NCI-H146 treated with DMSO at 0.1 percent for 48 hours (cell line): Measurements from ENCODE around the gene ARHGAP15.

Experiments used
- DNase-seq: peaks from one replicate; lab custom pipeline; 2025; ENCODE audit not compliant: unreplicated experiment; lab: John Stamatoyannopoulos, UW

Gene ARHGAP15

DNA sequence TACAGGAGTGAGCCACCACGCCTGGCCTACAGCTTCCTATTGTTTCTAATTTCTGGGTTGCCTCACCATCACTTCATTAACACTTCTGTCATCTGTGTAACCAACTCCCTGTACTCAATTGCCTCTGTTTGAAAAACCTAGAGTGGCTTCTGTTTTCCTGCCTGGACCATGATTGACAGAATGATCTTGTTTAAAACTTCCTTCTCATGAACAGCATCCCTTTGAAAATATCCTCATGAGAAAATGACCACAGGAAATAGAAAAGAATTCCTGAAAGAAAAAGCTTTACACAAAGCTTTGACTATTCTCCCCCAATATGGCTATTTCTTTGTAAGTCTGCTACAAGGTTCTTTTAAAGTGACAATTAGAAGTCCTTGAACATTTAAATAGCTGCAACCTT, 672.3 kb downstream of the ARHGAP15 start:
- DNase-seq = no peak

DNA sequence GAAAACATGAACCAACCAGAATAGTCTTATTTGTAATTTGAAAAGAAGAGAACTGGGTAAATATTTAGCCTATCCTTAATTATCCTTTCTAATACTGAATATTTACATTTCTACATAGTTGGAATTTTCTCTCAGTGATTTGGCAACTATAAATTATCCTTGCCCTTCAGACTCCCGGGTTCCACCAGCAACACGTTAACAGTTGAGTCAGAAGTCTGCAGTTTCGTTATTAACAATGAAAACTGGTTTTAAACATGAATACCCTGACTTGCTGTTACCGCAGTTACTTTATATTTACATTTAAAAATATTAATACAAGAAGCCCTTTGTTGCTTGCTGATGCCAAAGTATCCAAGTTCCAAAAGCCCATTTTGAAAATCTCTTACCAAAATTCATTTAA, 673.0 kb downstream of the ARHGAP15 start:
- DNase-seq = no peak

DNA sequence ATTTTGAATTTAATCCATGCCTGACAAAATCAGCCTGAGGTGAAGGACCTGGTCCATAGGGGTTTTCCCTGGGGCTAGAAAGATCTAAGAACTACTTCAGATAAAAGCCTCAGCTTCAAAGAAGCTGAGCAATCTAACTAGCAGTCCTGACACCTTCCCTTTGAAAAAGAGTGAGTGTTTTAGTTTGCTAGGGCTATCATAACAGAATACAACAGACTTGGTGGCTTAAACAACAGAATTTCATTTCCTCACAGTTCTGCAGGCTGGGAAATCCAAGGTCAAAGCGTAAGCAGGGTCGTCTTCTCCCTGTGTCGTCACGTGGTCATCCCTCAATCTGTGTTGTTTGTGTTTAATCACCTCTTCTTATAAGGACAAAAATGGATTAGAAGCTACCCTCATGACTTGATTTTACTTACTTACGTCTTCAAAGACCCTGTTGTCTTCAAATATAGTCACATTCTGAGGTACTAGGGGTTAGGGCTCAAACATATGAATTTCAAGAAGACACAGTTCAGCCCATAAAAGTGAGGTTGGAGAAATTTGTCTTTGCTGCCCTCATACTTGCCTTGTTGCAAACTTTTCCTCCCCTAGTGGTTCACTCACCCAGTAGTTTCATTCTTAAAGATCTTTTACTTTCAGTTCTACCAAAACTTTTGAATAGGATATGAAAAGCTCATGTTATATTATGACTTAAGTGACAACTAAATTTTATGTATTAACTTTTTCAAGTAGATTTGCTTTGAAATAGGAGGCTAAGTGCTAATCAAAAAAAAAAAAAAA, 673.8 kb downstream of the ARHGAP15 start:
- no peak for DNase-seq

DNA sequence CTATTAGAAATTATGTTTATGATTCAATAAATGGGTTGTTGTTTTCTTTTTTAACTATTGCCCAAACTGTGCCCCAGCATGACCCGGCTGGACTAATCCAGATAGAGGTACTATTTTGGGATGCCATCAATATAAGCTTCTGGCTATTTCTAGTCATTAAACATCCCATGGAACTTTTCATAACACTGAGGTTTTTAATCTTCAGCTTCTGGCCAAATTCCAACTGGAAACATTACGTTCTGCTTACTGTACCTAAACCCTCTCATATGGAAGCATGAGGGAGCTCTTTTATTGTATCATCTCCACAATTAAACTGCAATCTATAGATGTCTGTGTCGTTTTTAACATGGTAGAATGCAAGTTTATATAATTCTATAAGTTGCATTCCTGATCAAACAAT, 674.7 kb downstream of the ARHGAP15 start:
- DNase-seq = no peak

DNA sequence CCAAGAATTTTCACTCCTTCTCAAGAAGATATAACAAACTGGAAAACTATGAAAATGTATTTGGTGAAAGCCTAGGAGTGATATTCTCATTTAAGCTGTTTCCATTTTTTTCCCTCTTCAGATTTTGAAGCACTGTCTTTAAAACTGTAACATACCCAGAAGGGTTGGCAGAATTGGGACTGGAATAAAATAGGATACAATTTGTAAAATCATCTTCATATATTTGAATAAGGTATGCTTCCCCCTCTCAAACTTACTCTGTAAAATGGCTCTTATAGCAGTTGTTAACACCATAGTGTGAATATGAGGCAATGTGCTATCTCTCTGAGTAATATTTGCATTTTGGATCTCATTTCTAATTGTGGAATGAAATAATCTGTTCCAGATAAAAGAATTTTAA, 676.4 kb downstream of the ARHGAP15 start:
- no peak for DNase-seq

DNA sequence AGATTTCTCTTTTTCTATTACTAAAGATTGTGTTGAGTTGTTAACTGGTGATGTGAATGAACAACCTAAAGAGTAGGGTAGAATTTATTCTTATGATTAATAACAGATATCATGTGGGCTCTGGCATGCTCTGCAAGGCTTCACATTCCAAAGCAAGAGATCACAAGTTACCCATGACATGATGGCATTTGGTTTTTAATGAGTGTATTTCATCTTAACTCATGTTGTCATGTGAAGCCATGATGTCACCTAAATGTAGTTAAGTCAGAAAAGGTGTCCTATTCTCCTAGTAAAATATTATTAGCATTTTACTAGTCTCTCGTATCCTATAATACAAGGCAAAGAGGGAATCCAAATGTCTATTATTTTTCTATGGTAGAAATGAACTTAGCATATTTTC, 678.0 kb downstream of the ARHGAP15 start:
- no peak for DNase-seq

DNA sequence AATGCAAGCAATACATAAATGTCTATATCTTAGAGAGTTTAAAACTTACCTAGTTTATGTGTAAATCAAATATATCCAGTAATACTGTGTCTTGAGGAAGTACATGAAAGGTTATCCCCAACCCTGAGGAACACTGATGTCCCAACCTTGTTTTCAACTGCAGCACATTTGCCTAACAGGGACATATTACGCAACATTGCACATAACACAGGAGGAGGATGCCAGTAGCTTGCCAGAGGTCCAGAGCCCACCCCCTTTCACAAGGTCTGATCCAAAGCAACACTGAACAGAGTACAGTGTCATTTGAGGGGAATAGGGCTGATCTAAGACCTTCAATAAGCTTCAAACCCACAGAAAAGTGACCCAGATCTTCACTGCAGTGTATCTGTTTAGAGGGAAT, 678.5 kb downstream of the ARHGAP15 start:
- no peak for DNase-seq

DNA sequence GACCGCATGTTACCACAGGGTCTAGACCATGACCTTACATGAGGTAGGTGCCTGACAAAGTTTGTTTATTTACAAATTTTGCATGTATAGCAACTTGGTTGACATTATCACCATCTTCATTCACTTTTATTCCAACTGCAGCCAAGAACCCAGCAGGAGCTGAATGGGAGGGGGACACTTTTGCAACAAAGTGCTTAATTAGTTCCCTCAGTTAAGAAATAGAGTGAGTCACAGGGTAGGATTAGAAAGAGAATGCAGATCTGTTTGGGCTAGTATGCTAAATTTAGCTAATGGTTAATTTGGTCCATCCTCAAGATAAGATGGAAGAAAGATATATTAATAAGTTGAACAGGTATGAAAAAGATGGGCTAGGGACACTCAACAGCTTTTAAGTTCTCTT, 678.9 kb downstream of the ARHGAP15 start:
- no peak for DNase-seq

DNA sequence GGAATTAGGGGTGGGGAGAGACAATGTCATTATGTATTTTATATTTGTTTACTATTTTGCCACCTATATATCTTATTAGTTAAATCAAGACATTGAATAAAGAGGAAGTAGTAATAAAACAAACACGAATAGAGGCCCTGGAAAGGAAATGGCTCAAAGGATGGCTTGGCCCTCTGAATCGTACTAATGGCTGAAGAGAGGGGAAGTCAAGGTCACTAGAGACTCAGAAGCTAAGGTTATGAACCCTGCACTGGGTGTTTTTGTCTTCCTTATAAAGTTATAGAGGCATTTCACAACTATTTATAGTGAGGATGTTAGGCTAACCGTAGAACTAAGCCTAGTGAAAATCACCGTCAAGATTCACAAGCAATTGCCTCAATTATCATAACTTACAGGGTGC, 685.9 kb downstream of the ARHGAP15 start:
- DNase-seq = no peak

DNA sequence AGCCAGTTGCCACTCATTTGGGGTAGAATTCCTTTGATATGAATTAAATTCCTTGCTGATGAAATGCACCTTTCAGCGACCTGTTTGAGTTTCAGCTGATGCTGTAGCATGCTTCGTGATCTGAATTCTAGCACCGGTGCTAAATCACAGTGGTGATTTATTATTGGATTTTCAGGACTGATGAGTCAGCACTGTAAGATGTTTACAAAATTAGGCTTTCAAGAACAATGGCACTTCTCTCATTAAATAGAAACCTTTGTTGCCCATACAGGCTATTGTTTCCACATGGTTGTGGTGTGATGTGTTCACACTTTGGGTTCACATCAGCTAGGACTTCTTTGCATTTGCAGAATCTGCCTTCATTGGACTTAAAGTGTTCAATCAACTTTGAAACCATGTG, 687.7 kb downstream of the ARHGAP15 start:
- no peak for DNase-seq
